GM19455 (cell line): ENCODE measurements around the gene DNAH10.
"Not testable (repeated sequence)": the region's sequence is repeated elsewhere in the genome, so short reads cannot be mapped to it uniquely, and the experiment has no call there.

Experiments used
- ATAC-seq: cut with Tn5 transposase; IDR thresholded peaks from one replicate; pipeline ENCODE4 v1.9.1; 2021; ENCODE audit not compliant: unreplicated experiment

The DNAH10 gene

DNA sequence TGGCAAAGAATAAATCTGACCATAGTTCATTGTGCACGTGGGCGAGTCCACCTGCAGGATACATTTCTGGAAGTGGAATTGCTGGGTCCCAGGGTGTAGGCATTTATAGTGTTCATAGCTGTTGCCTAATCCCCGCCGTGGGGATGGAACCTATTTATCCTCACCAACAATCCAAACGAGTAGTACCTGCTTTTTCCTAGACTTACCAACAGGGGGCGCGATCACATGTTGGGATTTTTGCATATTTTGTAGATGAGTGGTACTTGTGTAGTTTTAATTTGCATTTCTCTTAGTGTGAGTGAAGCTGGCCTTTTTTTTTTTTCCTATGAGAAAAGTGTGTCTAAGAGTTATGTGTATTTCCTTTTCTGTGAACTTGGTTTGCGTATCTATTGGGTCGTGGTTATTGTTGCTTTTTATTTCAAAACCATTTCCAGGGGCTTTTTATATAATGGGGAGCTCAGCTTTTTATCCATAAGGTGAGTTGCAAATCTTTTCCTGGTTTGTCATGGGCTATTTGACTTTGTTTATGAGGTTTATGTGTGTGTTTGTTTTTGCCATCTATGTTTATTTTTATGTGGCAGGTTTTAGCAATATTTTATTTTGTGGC is 143.3 kb downstream of the DNAH10 start:
- ATAC-seq: no peak

DNA sequence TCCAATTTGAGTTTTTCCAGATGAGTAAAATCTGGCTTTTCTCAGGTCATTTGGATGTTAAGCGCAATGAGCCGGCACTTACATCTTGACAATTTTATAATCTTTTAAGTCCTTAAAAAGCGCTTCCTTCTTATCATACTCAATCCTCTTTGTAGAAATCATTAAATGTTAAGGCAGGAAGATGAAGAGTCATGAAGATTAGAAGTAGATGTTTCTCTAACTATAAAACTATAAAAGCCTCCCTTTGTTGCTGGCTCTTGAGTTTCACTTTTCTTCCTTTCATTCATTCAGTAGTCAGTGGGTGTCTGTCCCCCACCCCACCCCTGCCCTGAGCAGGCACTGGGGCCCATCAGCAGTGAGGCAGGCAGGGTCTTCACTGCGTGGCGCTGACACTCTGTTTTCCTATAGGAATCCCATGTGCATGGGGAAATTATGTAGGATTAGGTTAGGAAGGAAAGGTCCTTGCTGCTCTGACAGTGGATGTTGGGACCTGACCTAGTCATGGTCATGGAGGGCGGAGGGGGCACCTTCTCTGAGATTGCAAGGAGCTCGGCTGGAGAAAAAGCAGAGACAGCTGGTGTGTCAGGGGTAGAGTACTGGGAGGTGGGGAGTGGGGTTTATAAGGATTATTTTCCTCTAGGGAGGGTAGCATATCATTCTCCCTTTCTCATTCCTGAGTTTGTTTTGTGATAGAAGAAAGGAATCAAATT is 144.8 kb downstream of the DNAH10 start:
- no peak for ATAC-seq

DNA sequence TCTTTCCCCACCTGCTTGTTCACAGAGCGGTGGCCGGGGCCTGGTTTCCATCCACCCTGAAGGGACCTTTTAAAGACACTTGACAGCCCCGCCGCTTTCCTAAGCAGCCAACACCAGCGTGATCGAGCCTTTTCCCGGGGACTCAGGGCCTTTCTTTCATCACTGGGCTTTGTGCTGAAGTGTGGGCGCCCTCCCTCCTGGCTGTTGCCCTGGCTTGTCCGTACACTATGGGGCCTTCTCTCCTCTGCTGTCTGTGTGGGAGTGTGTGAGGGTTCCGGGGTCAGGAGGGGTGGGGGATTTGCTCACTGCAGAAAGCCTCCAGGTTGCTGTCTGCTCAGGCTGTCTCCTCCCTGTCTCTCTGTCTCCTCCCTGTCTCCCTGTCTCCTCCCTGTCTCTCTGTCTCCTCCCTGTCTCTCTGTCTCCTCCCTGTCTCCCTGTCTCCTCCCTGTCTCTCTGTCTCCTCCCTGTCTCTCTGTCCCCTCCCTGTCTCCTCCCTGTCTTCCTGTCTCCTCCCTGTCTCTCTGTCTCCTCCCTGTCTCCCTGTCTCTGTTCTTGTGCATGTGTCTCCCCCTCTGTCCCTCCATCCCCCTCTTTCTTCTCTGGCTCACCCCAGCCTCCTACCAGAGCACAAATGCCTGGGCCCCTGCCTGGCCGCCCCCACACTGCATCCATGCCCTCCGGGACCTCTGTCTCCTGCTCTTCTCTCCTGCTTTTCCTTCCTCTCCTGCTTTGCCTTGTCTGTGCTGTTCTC is 145.8 kb downstream of the DNAH10 start:
- ATAC-seq: no peak

DNA sequence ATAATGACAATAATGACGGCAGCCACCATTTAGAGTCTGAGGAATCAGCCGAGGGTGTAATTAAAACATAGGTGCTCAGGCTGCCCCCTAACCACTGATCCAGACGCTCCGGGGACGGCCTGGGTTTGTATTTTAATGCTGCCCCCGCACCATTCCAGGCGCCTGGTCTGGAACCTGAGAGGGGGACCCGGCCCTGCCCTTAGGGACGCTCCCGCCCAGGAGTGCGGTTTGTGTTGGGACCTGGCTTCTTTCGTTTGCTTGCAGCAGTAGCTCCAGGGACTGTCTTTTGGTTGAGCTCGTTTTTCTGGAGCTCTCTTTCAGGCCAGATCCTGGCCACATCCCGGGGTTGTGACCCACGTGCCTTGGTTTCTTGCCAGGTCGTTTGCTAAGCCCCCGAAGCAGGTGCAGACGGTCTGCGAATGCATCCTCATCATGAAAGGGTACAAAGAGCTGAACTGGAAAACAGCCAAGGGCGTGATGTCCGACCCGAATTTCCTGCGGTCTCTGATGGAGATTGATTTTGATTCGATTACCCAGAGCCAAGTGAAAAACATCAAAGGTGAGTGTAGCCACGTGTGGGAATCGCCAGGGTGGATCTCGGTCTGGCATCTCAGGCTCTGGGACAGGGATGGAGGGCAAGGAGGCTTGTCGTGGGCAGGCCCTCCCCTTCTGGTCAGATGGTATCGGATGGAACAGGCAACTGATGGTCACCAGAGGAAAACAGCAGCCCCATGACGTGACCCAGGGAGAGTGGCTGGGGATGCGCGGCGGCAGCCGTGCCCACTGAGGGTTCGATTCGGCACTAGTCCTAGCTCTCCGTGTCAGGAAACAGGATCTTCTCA is 147.0 kb downstream of the DNAH10 start:
- ATAC-seq: no peak

- no peak for ATAC-seq
Measured at GRCh38 chr12:123910057-123910456, 148.0 kb downstream of the DNAH10 start.

GRCh38 chr12:123910761-123911193 is 148.7 kb downstream of the DNAH10 start:
- no peak for ATAC-seq

- ATAC-seq: not testable (repeated sequence)
Measured at GRCh38 chr12:123911672-123912409, 149.7 kb downstream of the DNAH10 start.

- ATAC-seq: no peak
Measured at GRCh38 chr12:123912415-123913380, 150.6 kb downstream of the DNAH10 start.

GRCh38 chr12:123914726-123915333 is 152.7 kb downstream of the DNAH10 start:
- ATAC-seq: no peak

DNA sequence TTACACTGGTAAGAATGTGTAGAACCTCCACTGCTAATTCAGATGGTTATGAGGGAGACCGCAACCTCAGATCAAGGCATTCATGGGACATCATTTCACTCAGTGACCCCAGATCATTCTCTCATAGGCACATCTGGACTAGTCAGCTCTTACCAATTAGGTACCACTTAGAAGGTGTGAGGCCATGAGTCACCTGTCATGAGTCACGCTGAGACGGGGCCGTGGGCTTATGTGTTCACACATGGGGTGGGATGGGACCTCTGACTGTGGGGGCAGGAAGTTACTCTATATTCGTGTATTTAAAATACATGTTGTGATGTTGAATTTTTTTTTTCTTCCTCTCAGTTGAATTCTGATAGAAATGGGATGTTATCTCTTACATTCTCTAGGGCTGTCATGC is 154.6 kb downstream of the DNAH10 start:
- ATAC-seq: no peak

GRCh38 chr12:123917337-123917850 is 155.3 kb downstream of the DNAH10 start:
- no peak for ATAC-seq

GRCh38 chr12:123919980-123920360 is 157.9 kb downstream of the DNAH10 start:
- ATAC-seq: no peak

- no peak for ATAC-seq
Measured at GRCh38 chr12:123923038-123923437, 160.9 kb downstream of the DNAH10 start.

GRCh38 chr12:123923927-123924326 is 161.8 kb downstream of the DNAH10 start:
- ATAC-seq: no peak

DNA sequence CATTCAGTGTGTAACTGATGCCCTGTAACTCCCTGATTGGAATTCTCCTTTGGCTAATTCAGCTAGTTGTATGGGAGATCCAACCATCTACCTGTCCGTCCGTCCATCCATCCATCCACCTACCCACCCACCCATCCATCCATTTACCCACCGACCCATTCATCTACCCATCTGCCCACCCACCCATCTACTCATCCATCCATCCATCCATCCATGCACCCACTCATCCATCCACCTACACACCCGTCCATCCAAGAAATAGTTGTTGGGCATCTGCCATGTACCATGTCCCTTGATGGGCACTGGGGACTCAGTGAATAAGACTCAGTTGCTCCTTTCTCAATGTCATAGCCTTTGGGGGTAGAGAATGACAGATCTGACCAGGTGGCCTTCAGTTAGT is 162.4 kb downstream of the DNAH10 start:
- no peak for ATAC-seq

GRCh38 chr12:123928274-123928865 is 166.3 kb downstream of the DNAH10 start:
- ATAC-seq: no peak

DNA sequence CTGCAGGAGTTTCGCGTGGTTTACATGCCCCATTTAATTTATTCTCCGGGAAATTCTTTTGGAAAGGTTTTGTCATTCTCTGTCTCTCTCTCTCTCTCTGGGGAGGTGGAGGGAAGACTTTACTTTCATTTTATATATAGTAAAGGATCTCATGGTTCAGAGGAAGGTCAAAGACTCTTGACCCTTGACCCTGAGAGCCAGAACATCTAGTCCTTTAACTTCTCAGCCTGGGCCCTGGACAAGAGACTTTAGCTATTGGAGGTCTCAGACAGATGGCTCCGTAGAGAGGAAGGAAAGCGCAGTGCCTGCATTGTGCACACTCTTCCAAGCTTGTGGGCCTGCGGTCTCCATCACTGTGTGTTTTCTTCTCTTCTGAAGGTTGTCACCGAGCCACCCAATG is 166.8 kb downstream of the DNAH10 start:
- ATAC-seq: no peak

GRCh38 chr12:123929946-123930583 is 168.0 kb downstream of the DNAH10 start:
- no peak for ATAC-seq
